ENCODE results near the gene PDZRN4.

GRCh38 chr12:41486718-41487117 is 298.6 kb downstream of the PDZRN4 start:
- TF ChIP-seq REST (IDR thresholded peaks at IDR 0.05; ENCODE audit: insufficient read depth in 1 of 2, low read depth in 2 of 2, low read length in 2 of 2) (no peak), TAF1 (IDR thresholded peaks at IDR 0.05; ENCODE audit: borderline replicate concordance, insufficient read depth, low read length) (no peak)

Data from PFSK-1 (cell line).